Lower leg skin (tissue), 3 donors: ENCODE results near the gene ADGRG7.

Experiments
- POLR2A ChIP-seq, 2 donors: fragments of 450-650 bp; IDR thresholded peaks; one replicate each; pipeline ENCODE4 v1.6.1; 2016 to 2017; ENCODE audit warnings: antibody characterized with exemption in 2 of 2, mild to moderate bottlenecking in 1 of 2, moderate library complexity in 1 of 2
- TF ChIP-seq, protein P1 (sequence below), 3 donors: fragments of 450-650 bp; IDR thresholded peaks; one replicate each; pipeline ENCODE4 v1.5.1; 2016; ENCODE audit warnings: antibody characterized with exemption in 3 of 3, mild to moderate bottlenecking in 3 of 3, moderate library complexity in 2 of 3

DNA sequence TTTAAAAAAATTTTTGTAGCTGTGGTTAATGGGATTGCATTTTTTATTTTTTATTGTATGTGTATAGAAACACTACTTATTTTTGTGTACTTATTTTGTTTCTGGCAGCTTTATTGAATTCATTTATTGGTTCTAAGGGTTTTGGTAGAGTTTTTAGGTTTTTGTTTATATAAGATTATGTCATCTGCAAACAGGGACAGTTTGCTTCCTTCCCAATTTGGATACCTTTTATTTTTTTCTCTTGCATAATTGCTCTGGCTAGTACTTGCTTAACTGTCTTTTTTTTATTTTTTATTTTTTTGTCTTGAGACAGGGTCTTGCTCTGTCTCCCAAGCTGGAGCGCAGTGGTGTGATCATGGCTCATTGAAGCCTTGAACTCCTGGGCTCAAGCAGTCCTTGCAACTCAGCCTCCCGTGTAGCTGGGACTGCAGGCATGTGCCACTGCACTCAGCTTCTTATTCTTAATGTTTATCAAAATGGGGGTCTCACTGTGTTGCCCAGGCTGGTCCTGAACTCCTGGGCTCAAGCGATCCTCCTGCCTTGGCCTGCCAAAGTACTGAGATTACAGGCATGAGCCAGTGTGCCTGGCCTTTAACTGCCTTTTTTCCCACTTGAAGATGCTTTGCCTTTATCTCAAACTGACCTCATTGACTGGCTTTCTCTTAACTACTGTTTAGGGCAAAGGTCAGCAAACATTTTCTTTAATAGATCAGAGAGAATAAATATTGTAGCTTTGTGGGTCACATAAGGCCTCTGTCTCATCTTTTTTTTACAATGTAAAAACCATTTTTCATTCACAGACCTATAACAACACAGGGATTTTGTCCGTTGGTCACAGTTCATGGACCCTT lies 108.5 kb downstream of the ADGRG7 start:
- TF ChIP-seq, protein P1, sequence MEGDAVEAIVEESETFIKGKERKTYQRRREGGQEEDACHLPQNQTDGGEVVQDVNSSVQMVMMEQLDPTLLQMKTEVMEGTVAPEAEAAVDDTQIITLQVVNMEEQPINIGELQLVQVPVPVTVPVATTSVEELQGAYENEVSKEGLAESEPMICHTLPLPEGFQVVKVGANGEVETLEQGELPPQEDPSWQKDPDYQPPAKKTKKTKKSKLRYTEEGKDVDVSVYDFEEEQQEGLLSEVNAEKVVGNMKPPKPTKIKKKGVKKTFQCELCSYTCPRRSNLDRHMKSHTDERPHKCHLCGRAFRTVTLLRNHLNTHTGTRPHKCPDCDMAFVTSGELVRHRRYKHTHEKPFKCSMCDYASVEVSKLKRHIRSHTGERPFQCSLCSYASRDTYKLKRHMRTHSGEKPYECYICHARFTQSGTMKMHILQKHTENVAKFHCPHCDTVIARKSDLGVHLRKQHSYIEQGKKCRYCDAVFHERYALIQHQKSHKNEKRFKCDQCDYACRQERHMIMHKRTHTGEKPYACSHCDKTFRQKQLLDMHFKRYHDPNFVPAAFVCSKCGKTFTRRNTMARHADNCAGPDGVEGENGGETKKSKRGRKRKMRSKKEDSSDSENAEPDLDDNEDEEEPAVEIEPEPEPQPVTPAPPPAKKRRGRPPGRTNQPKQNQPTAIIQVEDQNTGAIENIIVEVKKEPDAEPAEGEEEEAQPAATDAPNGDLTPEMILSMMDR (IDR thresholded peaks at IDR 0.05), result no peak
- no peak for TF ChIP-seq POLR2A (IDR thresholded peaks at IDR 0.05)
